OCI-LY1 (cell line): ENCODE results near the gene ADCYAP1R1.

Source experiments
- H2AFZ ChIP-seq: fragments of 200-600 bp; sonication (generic), shearing (Covaris generic); 2 replicates; pipeline ENCODE4 v1.6.0; 2014; ENCODE audit warnings: antibody characterized with exemption, mild to moderate bottlenecking, low read length
- H3F3A ChIP-seq: fragments of 200-600 bp; sonication (generic), shearing (Covaris generic); 2 replicates; pipeline ENCODE4 v1.6.0; 2014; ENCODE audit warnings: mild to moderate bottlenecking, antibody characterized with exemption, low read length, moderate library complexity; ENCODE audit not compliant: insufficient read depth
- H3K27ac ChIP-seq: fragments of 200-600 bp; sonication (generic); 2 replicates; pipeline ENCODE4 v1.5.1; 2014; ENCODE audit warnings: low read length, mixed run types, mild to moderate bottlenecking, low read depth; ENCODE audit not compliant: poor library complexity, severe bottlenecking
- H3K27me3 ChIP-seq: fragments of 200-600 bp; sonication (generic); 2 replicates; pipeline ENCODE4 v1.6.0; 2014; ENCODE audit warnings: antibody characterized with exemption, mild to moderate bottlenecking, low read length, moderate library complexity; ENCODE audit not compliant: insufficient read depth
- H3K36me3 ChIP-seq: fragments of 200-600 bp; sonication (generic); 2 replicates; pipeline ENCODE4 v1.6.1; 2014; ENCODE audit warnings: mild to moderate bottlenecking, antibody characterized with exemption, low read length, moderate library complexity, mixed read lengths; ENCODE audit not compliant: insufficient read depth
- H3K4me1 ChIP-seq: fragments of 200-600 bp; sonication (generic); 2 replicates; pipeline ENCODE4 v1.5.1; 2014; ENCODE audit warnings: mild to moderate bottlenecking, low read length, moderate library complexity; ENCODE audit not compliant: insufficient read depth, severe bottlenecking
- H3K4me2 ChIP-seq: fragments of 200-600 bp; sonication (generic), shearing (Covaris generic); 2 replicates; pipeline ENCODE4 v1.6.1; 2014; ENCODE audit warnings: low read length
- H3K4me3 ChIP-seq: fragments of 200-600 bp; sonication (generic); 2 replicates; pipeline ENCODE4 v1.5.1; 2014; ENCODE audit warnings: low read length, low read depth, mild to moderate bottlenecking, mixed read lengths; ENCODE audit not compliant: poor library complexity, severe bottlenecking
- H3K79me2 ChIP-seq: fragments of 200-600 bp; shearing (Covaris generic); 2 replicates; pipeline ENCODE4 v1.6.1; 2016; ENCODE audit warnings: mixed run types, low read length, mixed read lengths; ENCODE audit not compliant: insufficient read depth
- H3K9ac ChIP-seq: fragments of 200-600 bp; sonication (generic), shearing (Covaris generic); 2 replicates; pipeline ENCODE4 v1.6.1; 2014; ENCODE audit warnings: mild to moderate bottlenecking, low read length, mixed read lengths
- H3K9me2 ChIP-seq: fragments of 200-600 bp; sonication (generic), shearing (Covaris generic); 2 replicates; pipeline ENCODE4 v1.6.1; 2014; ENCODE audit warnings: low read depth, mild to moderate bottlenecking, low read length, mixed read lengths
- H3K9me3 ChIP-seq: fragments of 200-600 bp; shearing (Covaris generic); 2 replicates; pipeline ENCODE4 v1.6.1; 2014; ENCODE audit warnings: low read length, mixed read lengths
- H4K20me1 ChIP-seq: fragments of 200-600 bp; sonication (generic), shearing (Covaris generic); 2 replicates; pipeline ENCODE4 v1.6.0; 2016; ENCODE audit warnings: mild to moderate bottlenecking, low read length; ENCODE audit not compliant: insufficient read depth
- CTCF ChIP-seq: fragments of 200-600 bp; sonication (generic), shearing (Covaris generic); IDR thresholded peaks from 2 replicates; pipeline ENCODE4 v1.5.1; 2017; ENCODE audit warnings: mild to moderate bottlenecking, antibody characterized with exemption, low read length, moderate library complexity, mixed read lengths
- EZH2 ChIP-seq: fragments of 200-600 bp; sonication (generic), shearing (Covaris generic); IDR thresholded peaks from 2 replicates; pipeline ENCODE4 v1.8.0; 2017; ENCODE audit warnings: borderline replicate concordance, mixed run types, mild to moderate bottlenecking, antibody characterized with exemption, low read length, moderate library complexity, mixed read lengths

Gene ADCYAP1R1

DNA sequence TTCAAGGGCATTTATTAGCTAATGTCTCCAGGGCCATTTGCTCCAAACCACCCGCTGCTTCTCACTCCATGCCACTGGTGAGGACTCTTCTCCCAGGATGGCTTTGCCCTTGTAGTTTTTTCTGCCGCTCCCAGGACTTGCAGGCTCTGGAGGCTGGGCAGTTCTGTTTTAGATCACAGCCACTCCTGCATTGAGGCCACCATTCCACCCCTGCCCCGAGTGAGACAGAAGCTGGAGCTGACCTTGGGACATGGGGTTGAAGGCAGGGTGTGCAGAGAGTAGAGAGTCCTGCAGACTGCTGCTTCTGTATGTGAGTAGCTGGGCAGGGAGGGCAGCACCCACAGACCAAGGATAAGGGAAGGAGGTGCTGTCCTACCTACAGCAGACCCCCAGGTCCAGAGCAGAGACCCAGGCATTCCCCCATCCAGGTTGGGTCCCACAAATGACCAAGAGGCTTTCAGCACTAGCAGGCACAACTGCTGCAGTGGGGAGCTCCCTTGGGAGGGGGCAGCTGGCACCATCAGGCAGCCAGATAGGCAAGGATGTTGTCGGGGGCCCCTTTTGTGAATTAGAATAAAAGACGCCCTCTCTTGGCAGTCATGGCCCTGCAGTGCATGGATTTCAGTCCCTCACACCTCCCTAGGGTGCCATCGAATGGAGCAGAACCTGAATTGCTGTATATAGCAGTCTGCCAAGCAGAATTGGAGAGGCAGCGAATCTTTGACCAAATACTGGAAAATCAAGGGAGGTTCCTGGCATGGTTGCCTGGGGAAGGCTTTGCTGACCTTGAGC lies 22.7 kb upstream of the ADCYAP1R1 start:
- Histone ChIP-seq H3K4me1 (no peaks in the 10 kb centered on the region), H3K9ac (no peak overlapping the region), H2AFZ (no peak overlapping the region), H3K27me3 (0 out of 2 replicates have a peak, but pooled peaks cover 3% of the 10 kb centered on the region), H4K20me1 (no peaks in the 10 kb centered on the region), H3K9me3 (no peaks in the 10 kb centered on the region), H3K9me2 (no peaks in the 10 kb centered on the region), H3K79me2 (no peaks in the 10 kb centered on the region), H3K4me2 (no peak overlapping the region), H3K27ac (no peak overlapping the region), H3K36me3 (no peaks in the 10 kb centered on the region), H3K4me3 (no peak overlapping the region), H3F3A (no peaks in the 10 kb centered on the region)
- TF ChIP-seq CTCF (no peak), EZH2 (no peak)

DNA sequence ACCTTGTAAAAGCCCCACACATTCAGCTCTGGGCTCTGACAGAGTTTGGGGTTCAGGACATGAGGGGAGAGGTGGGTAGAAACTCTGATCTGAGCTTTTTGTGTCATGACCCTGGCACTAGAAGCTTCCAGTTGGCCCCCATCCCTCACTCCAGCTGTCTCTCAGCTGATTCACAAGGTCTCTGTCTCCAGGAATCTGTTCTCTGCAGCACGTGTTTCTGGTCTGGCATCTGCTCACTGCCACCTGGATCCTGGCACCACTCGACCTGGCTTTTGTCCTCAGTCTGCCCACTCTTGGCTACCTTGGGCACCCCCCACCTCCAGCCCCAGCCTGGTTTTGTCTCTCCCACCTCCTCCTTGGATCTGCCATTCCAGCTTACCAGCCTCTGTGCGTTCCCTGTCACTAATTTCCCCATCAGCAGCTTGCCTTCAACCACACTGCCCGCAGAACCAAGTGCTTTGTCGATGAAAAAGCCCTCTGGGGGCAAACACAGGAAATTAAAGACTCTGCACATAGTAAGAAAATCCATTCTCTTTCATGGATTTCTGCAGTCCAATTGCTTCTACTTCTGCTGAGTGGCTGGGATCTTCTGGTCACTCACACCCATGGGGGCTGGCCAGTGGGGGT lies 18.3 kb upstream of the ADCYAP1R1 start:
- H3K27me3 ChIP-seq = peaks cover 12% of the 10 kb centered on the region; the same call in 1 of the 2 replicates
- TF ChIP-seq CTCF (no peak), EZH2 (no peak)
- H3F3A ChIP-seq = no peaks in the 10 kb centered on the region
- no peaks in the 10 kb centered on the region for H3K9me2 ChIP-seq
- H3K36me3 ChIP-seq = no peaks in the 10 kb centered on the region
- H3K27ac ChIP-seq = no peak overlapping the region
- H3K4me2 ChIP-seq = no peak overlapping the region
- H3K4me3 ChIP-seq = no peak overlapping the region
- no peaks in the 10 kb centered on the region for H3K4me1 ChIP-seq
- no peaks in the 10 kb centered on the region for H3K9me3 ChIP-seq
- H3K9ac ChIP-seq = no peak overlapping the region
- no peaks in the 10 kb centered on the region for H3K79me2 ChIP-seq
- H4K20me1 ChIP-seq = no peaks in the 10 kb centered on the region
- no peak overlapping the region for H2AFZ ChIP-seq

- H3F3A ChIP-seq = no peaks in the 10 kb centered on the region
- no peak for TF ChIP-seq CTCF
- TF ChIP-seq EZH2 = no peak
- no peaks in the 10 kb centered on the region for H4K20me1 ChIP-seq
- H3K4me3 ChIP-seq = no peak overlapping the region
- no peak overlapping the region for H3K4me2 ChIP-seq
- no peaks in the 10 kb centered on the region for H3K36me3 ChIP-seq
- H3K9me2 ChIP-seq = no peaks in the 10 kb centered on the region
- no peak overlapping the region for H3K9ac ChIP-seq
- H3K27ac ChIP-seq = no peak overlapping the region
- no peaks in the 10 kb centered on the region for H3K9me3 ChIP-seq
- no peak overlapping the region for H2AFZ ChIP-seq
- no peaks in the 10 kb centered on the region for H3K79me2 ChIP-seq
- no peaks in the 10 kb centered on the region for H3K4me1 ChIP-seq
- peaks cover 12% of the 10 kb centered on the region; the same call in 1 of the 2 replicates for H3K27me3 ChIP-seq
Measured at GRCh38 chr7:31036924-31037323, 15.2 kb upstream of the ADCYAP1R1 start.
